ENCODE results near the gene FLG2. TPM values are rescaled to one million over a fixed set of nuclear protein-coding genes. Genes with fewer than 3 reads are reported as not detected.
"Not testable (repeated sequence)": the region's sequence is repeated elsewhere in the genome, so short reads cannot be mapped to it uniquely, and the experiment has no call there.

The FLG2 gene
- total RNA-seq, 1 donor from 2014 or later = not detected

- no peaks in the 10 kb centered on the region for H3K27me3 ChIP-seq (ENCODE audit: low read depth)
- no peaks in the 10 kb centered on the region for H3K36me3 ChIP-seq
- H3K9me3 ChIP-seq = no peaks in the 10 kb centered on the region
- intact Hi-C loops (cut with DNase I) = no loop called here
- TF ChIP-seq CTCF (IDR thresholded peaks at IDR 0.05) = no peak
- no peak overlapping the region for H3K27ac ChIP-seq
- DNase-seq (no peak), ATAC-seq (no peak)
- H3K4me3 ChIP-seq = no peak overlapping the region
- no peaks in the 10 kb centered on the region for H3K4me1 ChIP-seq
These were observed 45.8 kb downstream of the FLG2 start for GRCh38 chr1:152313970-152314369.

- no peak for TF ChIP-seq CTCF (IDR thresholded peaks at IDR 0.05)
- Histone ChIP-seq H3K9me3 (no peaks in the 10 kb centered on the region), H3K36me3 (no peaks in the 10 kb centered on the region), H3K4me1 (no peaks in the 10 kb centered on the region), H3K4me3 (no peak overlapping the region), H3K27ac (no peak overlapping the region), H3K27me3 (ENCODE audit: low read depth) (no peaks in the 10 kb centered on the region)
- ATAC-seq (no peak), DNase-seq (no peak)
- intact Hi-C loops (cut with DNase I) = no loop called here
These were observed 46.4 kb downstream of the FLG2 start for GRCh38 chr1:152313319-152313801.

- H3K27ac ChIP-seq; H3K27me3 ChIP-seq (ENCODE audit: low read depth); H3K36me3 ChIP-seq; ATAC-seq; intact Hi-C loops (cut with DNase I); H3K4me1 ChIP-seq; H3K4me3 ChIP-seq; H3K9me3 ChIP-seq; DNase-seq: not testable (repeated sequence)
These were observed 47.6 kb downstream of the FLG2 start for GRCh38 chr1:152312169-152312568.

DNA sequence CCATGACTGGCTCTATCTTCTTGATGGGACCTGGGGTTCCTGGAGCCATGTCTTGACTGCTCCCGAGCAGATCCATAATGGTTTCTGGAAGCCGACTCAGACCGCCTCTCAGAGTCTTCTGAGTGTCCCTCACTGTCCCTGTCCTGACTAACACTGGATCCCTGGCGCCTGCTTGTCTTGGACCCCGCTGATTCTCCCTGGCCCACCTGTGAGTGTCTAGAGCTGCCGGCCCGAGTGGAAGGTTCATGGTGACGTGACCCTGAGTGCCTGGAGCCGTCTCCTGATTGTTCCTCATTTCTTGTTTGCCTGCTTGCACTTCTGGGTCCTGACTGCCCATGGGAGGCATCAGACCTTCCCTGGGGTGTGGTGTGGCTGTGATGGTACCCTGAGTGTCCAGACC, 49.9 kb downstream of the FLG2 start:
- no peak for ATAC-seq

DNA sequence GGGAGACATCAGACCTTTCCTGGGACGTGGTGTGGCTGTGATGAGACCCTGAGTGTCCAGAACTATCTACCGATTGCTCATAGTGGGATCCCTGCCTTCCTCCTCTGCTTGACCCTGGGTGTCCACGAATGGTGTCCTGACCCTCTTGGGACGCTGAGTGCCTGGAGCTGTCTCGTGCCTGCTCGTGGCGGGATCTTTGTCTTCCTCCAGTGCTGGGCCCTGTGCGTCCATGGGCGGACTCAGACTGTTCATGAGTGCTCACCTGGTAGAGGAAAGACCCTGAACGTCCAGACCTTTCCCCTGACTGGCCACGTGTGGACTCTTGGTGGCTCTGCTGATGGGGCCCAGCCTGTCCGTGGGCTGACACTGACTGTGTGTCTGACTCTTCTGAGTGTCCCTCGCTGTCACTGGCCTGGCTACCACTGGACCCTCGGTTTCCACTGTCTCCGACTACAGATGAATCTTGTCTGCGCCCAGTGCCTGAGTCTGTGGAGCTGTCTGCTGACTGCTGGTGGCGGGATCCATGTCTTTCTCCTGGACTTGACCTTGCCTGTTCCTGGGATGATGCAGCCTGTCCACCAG, 50.4 kb downstream of the FLG2 start:
- intact Hi-C loops (cut with DNase I); H3K36me3 ChIP-seq; H3K9me3 ChIP-seq; ATAC-seq; H3K27ac ChIP-seq; H3K4me3 ChIP-seq; H3K27me3 ChIP-seq (ENCODE audit: low read depth); H3K4me1 ChIP-seq; DNase-seq: not testable (repeated sequence)

More for the DNA sequence above, 49.9 kb downstream of the FLG2 start:
- intact Hi-C loops (cut with DNase I) = no loop called here
- Histone ChIP-seq H3K36me3 (no peaks in the 10 kb centered on the region), H3K27ac (no peak overlapping the region), H3K4me3 (no peak overlapping the region), H3K9me3 (no peaks in the 10 kb centered on the region), H3K27me3 (ENCODE audit: low read depth) (no peaks in the 10 kb centered on the region), H3K4me1 (no peaks in the 10 kb centered on the region)
- TF ChIP-seq CTCF (IDR thresholded peaks at IDR 0.05) = no peak
- no peak for DNase-seq

- H3K9me3 ChIP-seq; H3K4me3 ChIP-seq; DNase-seq; H3K27me3 ChIP-seq (ENCODE audit: low read depth); intact Hi-C loops (cut with DNase I); H3K36me3 ChIP-seq; H3K4me1 ChIP-seq; H3K27ac ChIP-seq; ATAC-seq: not testable (repeated sequence)
These were observed 51.0 kb downstream of the FLG2 start for GRCh38 chr1:152308758-152309157.

- intact Hi-C loops (cut with DNase I); H3K36me3 ChIP-seq; DNase-seq; H3K27me3 ChIP-seq (ENCODE audit: low read depth); ATAC-seq; H3K4me1 ChIP-seq; H3K27ac ChIP-seq; H3K4me3 ChIP-seq; H3K9me3 ChIP-seq: not testable (repeated sequence)
These were observed 51.8 kb downstream of the FLG2 start for GRCh38 chr1:152307970-152308369.

- H3K4me3 ChIP-seq; intact Hi-C loops (cut with DNase I); H3K27me3 ChIP-seq (ENCODE audit: low read depth); H3K9me3 ChIP-seq; ATAC-seq; DNase-seq; H3K27ac ChIP-seq; H3K36me3 ChIP-seq; H3K4me1 ChIP-seq: not testable (repeated sequence)
These were observed 53.7 kb downstream of the FLG2 start for GRCh38 chr1:152306123-152306522.

DNA sequence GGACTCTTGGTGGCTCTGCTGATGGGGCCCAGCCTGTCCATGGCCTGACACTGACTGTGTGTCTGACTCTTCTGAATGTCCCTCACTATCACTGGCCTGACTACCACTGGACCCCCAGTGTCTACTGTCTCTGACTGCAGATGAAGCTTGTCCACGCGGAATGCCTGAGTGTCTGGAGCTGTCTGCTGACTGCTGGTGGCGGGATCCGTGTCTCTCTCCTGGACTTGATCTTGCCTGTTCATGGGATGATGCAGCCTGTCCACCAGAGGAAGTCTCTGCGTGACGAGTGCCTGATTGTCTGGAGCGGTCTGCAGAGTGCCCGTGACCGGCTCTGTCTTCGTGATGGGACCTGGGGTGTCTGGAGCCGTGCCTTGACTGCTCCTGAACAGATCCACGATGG, 55.0 kb downstream of the FLG2 start:
- H3K27me3 ChIP-seq (ENCODE audit: low read depth); H3K27ac ChIP-seq; H3K36me3 ChIP-seq; intact Hi-C loops (cut with DNase I); ATAC-seq; DNase-seq; H3K4me3 ChIP-seq; H3K9me3 ChIP-seq; H3K4me1 ChIP-seq: not testable (repeated sequence)

DNA sequence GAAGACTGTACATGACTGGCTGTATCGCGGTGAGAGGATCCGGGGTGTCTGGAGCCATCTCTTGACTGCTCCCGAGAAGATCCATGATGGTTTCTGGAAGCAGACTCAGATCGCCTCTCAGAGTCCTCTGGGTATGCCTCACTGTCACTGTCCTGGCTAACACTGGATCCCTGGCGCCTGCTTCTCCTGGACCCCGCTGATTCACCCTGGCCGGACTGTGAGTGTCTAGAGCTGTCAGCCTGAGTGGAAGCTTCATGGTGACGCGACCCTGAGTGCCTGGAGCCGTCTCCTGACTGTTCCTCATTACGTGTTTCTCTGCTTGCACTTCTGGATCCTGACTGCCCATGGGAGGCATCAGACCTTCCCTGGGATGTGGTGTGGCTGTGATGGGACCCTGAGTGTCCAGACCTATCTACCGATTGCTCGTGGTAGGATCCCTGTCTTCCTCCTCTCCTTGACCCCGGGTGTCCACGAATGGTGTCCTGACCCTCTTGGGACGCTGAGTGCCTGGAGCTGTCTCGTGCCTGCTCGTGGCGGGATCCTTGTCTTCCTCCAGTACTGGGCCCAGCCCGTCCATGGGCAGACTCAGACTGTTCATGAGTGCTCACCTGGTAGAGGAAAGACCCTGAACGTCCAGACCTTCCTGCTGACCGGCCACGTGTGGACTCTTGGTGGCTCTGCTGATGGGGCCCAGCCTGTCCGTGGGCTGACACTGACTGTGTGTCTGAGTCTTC, 56.5 kb downstream of the FLG2 start:
- H3K4me3 ChIP-seq; H3K27ac ChIP-seq; ATAC-seq; H3K4me1 ChIP-seq; H3K27me3 ChIP-seq (ENCODE audit: low read depth); H3K9me3 ChIP-seq; H3K36me3 ChIP-seq; DNase-seq; intact Hi-C loops (cut with DNase I): not testable (repeated sequence)

Measured in lower lobe of right lung (tissue), 2 donors.